H1 (cell line): Measurements from ENCODE around the gene HTD2. TPM values are rescaled to one million over a fixed set of nuclear protein-coding genes. Genes with fewer than 3 reads are reported as not detected.
"Not testable (repeated sequence)": the region's sequence is repeated elsewhere in the genome, so short reads cannot be mapped to it uniquely, and the experiment has no call there.

Experiments
- CTCF ChIA-PET: fragments of 300-600 bp; sonication (Branson Sonifier 250); formaldehyde crosslinking; loops from one replicate; lab custom pipeline; 2021; ENCODE audit not compliant: partially characterized antibody; lab: Charles Lee
- POLR2A ChIA-PET: fragments of 300-600 bp; sonication (Branson Sonifier 250); formaldehyde crosslinking; loops from one replicate; lab custom pipeline; 2021; ENCODE audit warnings: inconsistent platforms; ENCODE audit not compliant: partially characterized antibody; lab: Charles Lee
- DNase-seq, 2 experiments: peaks; one replicate each; pipeline versions ENCODE4 v3.0.0 to v3.0.0-alpha.2; 2010 to 2022; ENCODE audit warnings: low spot score in 2 of 2, low read depth in 1 of 2, mixed read lengths in 1 of 2
- FAIRE-seq: peaks from 2 replicates; lab custom pipeline; 2011; peaks lifted over from hg19 to GRCh38; lab: Jason Lieb, UNC
- H2AFZ ChIP-seq: 2 replicates; pipeline ENCODE4 v1.8.1; 2012; ENCODE audit warnings: low read length, inconsistent platforms
- H2AK5ac ChIP-seq: 2 replicates; pipeline ENCODE4 v1.6.1; 2013; ENCODE audit warnings: low read depth, low read length
- H2BK120ac ChIP-seq: replicated peaks from 2 replicates; pipeline ENCODE3; 2013; ENCODE audit warnings: low read depth, low read length, inconsistent platforms
- H2BK12ac ChIP-seq: 2 replicates; pipeline ENCODE4 v1.6.1; 2013; ENCODE audit warnings: low read depth, low read length
- H2BK15ac ChIP-seq: 2 replicates; pipeline ENCODE4 v1.6.1; 2013; ENCODE audit warnings: low read length
- H2BK20ac ChIP-seq: 2 replicates; pipeline ENCODE4 v1.6.1; 2013; ENCODE audit warnings: low read length
- H2BK5ac ChIP-seq: 2 replicates; pipeline ENCODE4 v1.6.1; 2013; ENCODE audit warnings: low read depth, low read length
- H3K14ac ChIP-seq: 2 replicates; pipeline ENCODE4 v1.6.1; 2013; ENCODE audit warnings: inconsistent platforms; ENCODE audit not compliant: insufficient read length
- H3K18ac ChIP-seq: 2 replicates; pipeline ENCODE4 v1.6.1; 2013; ENCODE audit warnings: low read length; ENCODE audit errors: extremely low read depth
- H3K23ac ChIP-seq: 2 replicates; pipeline ENCODE4 v1.6.1; 2013; ENCODE audit warnings: inconsistent platforms; ENCODE audit not compliant: insufficient read length
- H3K23me2 ChIP-seq: 2 replicates; pipeline ENCODE4 v1.6.1; 2013; ENCODE audit warnings: low read depth, low read length
- H3K27ac ChIP-seq: 2 replicates; pipeline ENCODE4 v1.6.1; 2011; ENCODE audit warnings: low read depth, low read length, inconsistent platforms
- H3K27me3 ChIP-seq, 4 experiments: replicated peaks in 1 of 4; 1 replicate in 1 of 4; 2 replicates in 3 of 4; pipeline versions ENCODE4 v1.6.1 to v1.8.1; 2011 to 2013; ENCODE audit warnings: low read length in 3 of 4, mild to moderate bottlenecking in 3 of 4, inconsistent platforms in 2 of 4, mixed read lengths in 2 of 4, moderate library complexity in 1 of 4; ENCODE audit not compliant: control insufficient read depth in 3 of 4, insufficient read depth in 3 of 4; ENCODE audit errors: extremely low read depth in 1 of 4
- H3K36me3 ChIP-seq, 4 experiments: 2 replicates each; pipeline versions ENCODE4 v1.6.1 to v1.8.1; 2011 to 2013; ENCODE audit warnings: mild to moderate bottlenecking in 4 of 4, low read length in 3 of 4, moderate library complexity in 2 of 4, control low read depth in 1 of 4, inconsistent platforms in 1 of 4; ENCODE audit not compliant: insufficient read depth in 4 of 4, control insufficient read depth in 2 of 4
- H3K4ac ChIP-seq: replicated peaks from 2 replicates; pipeline ENCODE3; 2013; ENCODE audit warnings: low read length, low read depth, mixed read lengths, inconsistent platforms; ENCODE audit not compliant: insufficient read length
- H3K4me1 ChIP-seq, 4 experiments: replicated peaks in 1 of 4; 1 replicate in 1 of 4; 2 replicates in 3 of 4; pipeline versions ENCODE4 v1.6.1 to v1.8.1; 2011 to 2013; ENCODE audit warnings: low read length in 3 of 4, inconsistent platforms in 2 of 4, mixed read lengths in 1 of 4; ENCODE audit not compliant: insufficient read depth in 4 of 4, control insufficient read depth in 3 of 4
- H3K4me2 ChIP-seq, 2 experiments: 2 replicates each; pipeline versions ENCODE4 v1.6.1 to v1.8.1; 2011 to 2013; ENCODE audit warnings: low read depth in 2 of 2, low read length in 2 of 2, control low read depth in 1 of 2, inconsistent platforms in 1 of 2, mild to moderate bottlenecking in 1 of 2; ENCODE audit not compliant: insufficient read depth in 1 of 2
- H3K4me3 ChIP-seq, 4 experiments: fragments of 200-600, 300-600 bp in 1 of 4; sonication (generic), shearing (Covaris generic), sonication (Bioruptor Twin) in 1 of 4; 2 replicates each; pipeline versions ENCODE4 v1.5.1 to v1.8.1; 2011 to 2016; ENCODE audit warnings: low read length in 4 of 4, low read depth in 3 of 4, control low read depth in 2 of 4, inconsistent platforms in 2 of 4, mild to moderate bottlenecking in 2 of 4, mixed read lengths in 1 of 4, moderate library complexity in 1 of 4; ENCODE audit not compliant: insufficient read depth in 2 of 4; ENCODE audit errors: extremely low read depth in 1 of 4
- H3K56ac ChIP-seq: replicated peaks from 2 replicates; pipeline ENCODE3; 2013; ENCODE audit warnings: low read depth, mild to moderate bottlenecking, mixed read lengths, low read length, inconsistent platforms; ENCODE audit not compliant: insufficient read length
- H3K79me1 ChIP-seq: 2 replicates; pipeline ENCODE4 v1.6.1; 2013; ENCODE audit warnings: low read depth, low read length, control low read depth
- H3K79me2 ChIP-seq, 2 experiments: 2 replicates each; pipeline versions ENCODE4 v1.6.1 to v1.8.1; 2012 to 2013; ENCODE audit warnings: low read length in 2 of 2, mild to moderate bottlenecking in 2 of 2, inconsistent platforms in 1 of 2; ENCODE audit not compliant: insufficient read depth in 2 of 2, control insufficient read depth in 1 of 2
- H3K9ac ChIP-seq, 4 experiments: replicated peaks in 1 of 4; 1 replicate in 1 of 4; 2 replicates in 3 of 4; pipeline versions ENCODE4 v1.6.1 to v1.8.1; 2011 to 2013; ENCODE audit warnings: low read depth in 3 of 4, low read length in 3 of 4, control low read depth in 2 of 4, mild to moderate bottlenecking in 2 of 4, moderate library complexity in 2 of 4, inconsistent platforms in 1 of 4; ENCODE audit errors: extremely low read depth in 1 of 4
- H3K9me3 ChIP-seq, 2 experiments: 2 replicates each; pipeline versions ENCODE4 v1.6.1 to v1.8.1; 2012 to 2013; ENCODE audit warnings: mild to moderate bottlenecking in 2 of 2, moderate library complexity in 2 of 2, control low read depth in 1 of 2, inconsistent platforms in 1 of 2, low read depth in 1 of 2, low read length in 1 of 2, mixed read lengths in 1 of 2; ENCODE audit not compliant: insufficient read depth in 2 of 2
- H4K20me1 ChIP-seq, 2 experiments: replicated peaks in 1 of 2; 2 replicates each; pipeline versions ENCODE3 to v1.8.1; 2011 to 2013; ENCODE audit warnings: inconsistent platforms in 2 of 2, low read length in 2 of 2, mild to moderate bottlenecking in 1 of 2; ENCODE audit not compliant: insufficient read depth in 2 of 2, control insufficient read depth in 1 of 2
- H4K5ac ChIP-seq: 2 replicates; pipeline ENCODE4 v1.6.1; 2013; ENCODE audit warnings: low read length, low read depth, mixed read lengths, inconsistent platforms; ENCODE audit not compliant: insufficient read length
- H4K8ac ChIP-seq: 2 replicates; pipeline ENCODE4 v1.8.0; 2013; ENCODE audit warnings: mild to moderate bottlenecking, moderate library complexity, low read length, inconsistent platforms; ENCODE audit not compliant: insufficient read depth; ENCODE audit errors: extremely low read depth
- H4K91ac ChIP-seq: replicated peaks from 2 replicates; pipeline ENCODE3; 2013; ENCODE audit warnings: low read length, mixed read lengths, inconsistent platforms; ENCODE audit not compliant: insufficient read length
- WGBS, 2 experiments: shearing (Covaris generic) in 1 of 2; methylation state at CpG; one replicate each; pipeline versions ENCODE4 v1.1.6 to v1.1.7; 2013 to 2015; ENCODE audit warnings: low lambda C conversion rate in 2 of 2, mixed read lengths in 2 of 2, inconsistent platforms in 1 of 2, low coverage in 1 of 2, missing lambda C conversion rate in 1 of 2; ENCODE audit not compliant: insufficient replicate concordance in 2 of 2, insufficient coverage in 1 of 2, insufficient read length in 1 of 2; ENCODE audit errors: extremely low coverage in 1 of 2, missing lambda C conversion rate in 1 of 2; 5-methylcytosine and 5-hydroxymethylcytosine counted together
- polyA plus RNA-seq, 7 experiments: library from polyadenylated mRNA; depleted of rRNA in 3 of 7; stranded (reverse) in 5 of 7; unstranded in 2 of 7; fragments of >200 nt in 5 of 7; fragments of 200-250 nt in 2 of 7; gene quantifications; 1 replicate in 5 of 7; 2 replicates in 1 of 7; 4 replicates in 1 of 7; pipeline versions ENCODE4 v1.2.1 to v1.2.3, GENCODE V29; 2011 to 2013; ENCODE audit warnings: missing spikeins in 2 of 7, mixed read lengths in 2 of 7
- total RNA-seq: library from RNA; stranded (reverse); fragmentation: NEBNext Ultra II Directional; extraction: Animal tissue kit (Norgen Biotek cat#: 25700); gene quantifications from 2 replicates; pipeline ENCODE4 v1.2.1, GENCODE V29; 2021

The HTD2 gene
- total and polyA plus RNA-seq, 2 of the 8 experiments (the other 6 are each of a cell fraction or from before 2014, with no cell fraction given) = 8.8 to 10.8 TPM

- H2BK15ac ChIP-seq, H3K4me2 ChIP-seq, H3K14ac ChIP-seq, H3K9me3 ChIP-seq, H3K18ac ChIP-seq, H4K91ac ChIP-seq, FAIRE-seq, H3K4me3 ChIP-seq, H3K79me1 ChIP-seq, DNase-seq, H2BK12ac ChIP-seq, H2BK120ac ChIP-seq, H2AFZ ChIP-seq, H3K27ac ChIP-seq, H2BK5ac ChIP-seq, H3K4ac ChIP-seq, H3K4me1 ChIP-seq, H2AK5ac ChIP-seq, H4K8ac ChIP-seq, H3K36me3 ChIP-seq, H3K79me2 ChIP-seq, H3K27me3 ChIP-seq, H3K23ac ChIP-seq, H3K56ac ChIP-seq, H4K5ac ChIP-seq, H3K23me2 ChIP-seq, H4K20me1 ChIP-seq, H2BK20ac ChIP-seq, H3K9ac ChIP-seq: not testable (repeated sequence)
- WGBS, 2 experiments = 89% methylated on average over 3 of the region's 3 CpGs; no CpG with 5 or more reads in 1 of the 2 experiments
- CTCF ChIA-PET = interaction anchor here (1.8 to 2.5 kb wide), 2 partner anchors 14 to 96 kb away, joined by 3 to 9 read pairs; no protein-coding TSS in a partner anchor
- POLR2A ChIA-PET = interaction anchor here (1.9 kb wide), 1 partner anchor 33 kb away, joined by 5 read pairs; the partner anchor contains the start of genes HTD2 and RPP14
Measured at GRCh38 chr3:58273362-58273761, 33.0 kb upstream of the HTD2 start.
